ENCODE measurements around the gene NAT9. TPM values are rescaled to one million over a fixed set of nuclear protein-coding genes. Genes with fewer than 3 reads are reported as not detected.

The NAT9 gene
- total and polyA plus RNA-seq, 2 of the 4 experiments (the other 2 are of a cell fraction): 48.9 to 62.0 TPM

DNA sequence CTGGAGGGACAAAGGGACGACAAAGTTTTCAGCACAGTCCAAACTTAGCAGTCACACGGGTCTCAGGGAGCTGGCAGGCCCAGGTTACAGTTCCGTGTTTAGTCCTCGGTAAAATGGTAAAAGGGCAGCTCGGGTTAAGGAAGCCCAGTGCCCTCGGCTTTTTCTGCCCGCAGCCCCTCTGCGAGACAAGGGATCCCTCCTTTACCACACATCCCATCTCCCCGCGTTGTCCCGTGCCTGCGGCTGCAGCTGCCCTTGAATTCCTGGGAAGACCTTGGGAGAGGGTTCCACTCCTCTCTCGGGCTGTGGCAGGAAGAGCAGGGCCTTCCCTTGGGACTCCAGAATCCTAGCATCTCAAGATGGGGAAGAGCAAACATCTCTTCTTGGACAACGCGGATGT is 46.3 kb downstream of the NAT9 start:
- DNase-seq: no peak
- Histone ChIP-seq H2AK5ac (ENCODE audit: low read depth, low read length) (no peak overlapping the region), H3K27ac (ENCODE audit: insufficient read depth, low read length) (no peak overlapping the region), H2BK5ac (ENCODE audit: low read depth, low read length, poor library complexity, severe bottlenecking) (no peak overlapping the region), H3K56ac (ENCODE audit: extremely low read depth, insufficient read depth, low read length) (no peak overlapping the region), H3K4me2 (ENCODE audit: low read depth, low read length) (no peak overlapping the region), H3K79me1 (ENCODE audit: low read depth in 1 of 2, low read length in 2 of 2) (no peaks in the 10 kb centered on the region), H3K4me3 (ENCODE audit: insufficient read depth, low read depth, low read length) (no peak overlapping the region), H3K9me3 (ENCODE audit: control insufficient read depth, insufficient read depth, low read length) (peaks cover 3% of the 10 kb centered on the region; the same call in 1 of the 2 replicates), H2AFZ (replicated peaks; ENCODE audit: low read length, poor library complexity) (peak overlapping the region; percentile 32), H3K36me3 (ENCODE audit: control insufficient read depth, insufficient read depth, low read length) (no peaks in the 10 kb centered on the region), H3K9ac (ENCODE audit: low read depth, low read length) (no peak overlapping the region), H3K9me1 (ENCODE audit: insufficient read depth, low read length) (no peaks in the 10 kb centered on the region), H4K5ac (ENCODE audit: low read depth, low read length) (no peak overlapping the region), H2BK15ac (ENCODE audit: low read depth, low read length) (no peak overlapping the region), H3K27me3 (ENCODE audit: control insufficient read depth, insufficient read depth, low read length) (peaks cover 3% of the 10 kb centered on the region; the same call in 1 of the 2 replicates), H4K20me1 (ENCODE audit: insufficient read depth, low read length) (no peaks in the 10 kb centered on the region), H3K4ac (ENCODE audit: low read depth, low read length) (no peak overlapping the region), H2BK20ac (ENCODE audit: low read depth, low read length) (no peak overlapping the region), H3K18ac (ENCODE audit: low read depth, low read length) (no peak overlapping the region), H4K8ac (ENCODE audit: low read depth in 2 of 2, low read length in 2 of 2) (no peak overlapping the region), H3K23ac (ENCODE audit: low read depth, low read length) (no peak overlapping the region), H3K14ac (replicated peaks; ENCODE audit: low read depth, low read length) (no peak overlapping the region), H2BK120ac (ENCODE audit: low read depth, low read length) (no peak overlapping the region), H3K4me1 (ENCODE audit: control insufficient read depth, insufficient read depth, low read length) (no peaks in the 10 kb centered on the region), H2AK9ac (replicated peaks; ENCODE audit: low read depth, low read length, poor library complexity) (no peak overlapping the region), H4K91ac (ENCODE audit: insufficient read depth, low read depth, low read length) (no peak overlapping the region)
- dilution Hi-C loops (cut with HindIII; ENCODE audit: low sequenced_read_pairs, unreplicated experiment): no loop called here
- ChIA-PET POLR2A (ENCODE audit: unreplicated experiment) (no interaction called here), CTCF (no interaction called here)
- 51% methylated on average over 6 of the region's 15 CpGs; no CpG with 5 or more reads in 1 of the 2 experiments for WGBS, 2 experiments (ENCODE audit: extremely low coverage in 2 of 2, insufficient read length in 1 of 2)
- intact Hi-C loops (cut with micrococcal nuclease): no loop called here
- no TSS peak for BruUV-seq (replicated peaks)
- TF ChIP-seq RCOR1 (IDR thresholded peaks at IDR 0.05; ENCODE audit: insufficient replicate concordance, low read length) (no peak), RAD21 (IDR thresholded peaks at IDR 0.05; ENCODE audit: low read length) (no peak), RFX5 (IDR thresholded peaks at IDR 0.05; ENCODE audit: low read depth, low read length) (no peak), NFE2L2 (IDR thresholded peaks at IDR 0.05; ENCODE audit: low read depth, low read length) (no peak), POLR2A (IDR thresholded peaks at IDR 0.05; ENCODE audit: low read depth, low read length) (no peak), FOS (IDR thresholded peaks at IDR 0.05; ENCODE audit: low read depth, low read length) (no peak), MAZ (IDR thresholded peaks at IDR 0.05; ENCODE audit: borderline replicate concordance, low read depth, low read length) (no peak), CEBPB (IDR thresholded peaks at IDR 0.05; ENCODE audit: low read depth, low read length) (no peak), BHLHE40 (IDR thresholded peaks at IDR 0.05; ENCODE audit: low read depth, low read length) (no peak), ELK1 (IDR thresholded peaks at IDR 0.05; ENCODE audit: borderline replicate concordance, low read depth, low read length) (no peak)
- no peak for ATAC-seq (ENCODE audit: low read depth)
- in situ Hi-C loops (cut with MboI; ENCODE audit: low sequenced_read_pairs): no loop called here

Measured in IMR-90 (cell line).